Activated CD4-positive, alpha-beta T cell treated with anti-CD3 and anti-CD28 coated beads, Interleukin-2, amount 50 U/mL, for 48 hours (primary cell): ENCODE measurements around the gene EPHA1.

ENCODE experiments used
- DNase-seq, 2 experiments: peaks; one replicate each; pipeline ENCODE4 v3.0.0-alpha.2; 2020

The EPHA1 gene

DNA sequence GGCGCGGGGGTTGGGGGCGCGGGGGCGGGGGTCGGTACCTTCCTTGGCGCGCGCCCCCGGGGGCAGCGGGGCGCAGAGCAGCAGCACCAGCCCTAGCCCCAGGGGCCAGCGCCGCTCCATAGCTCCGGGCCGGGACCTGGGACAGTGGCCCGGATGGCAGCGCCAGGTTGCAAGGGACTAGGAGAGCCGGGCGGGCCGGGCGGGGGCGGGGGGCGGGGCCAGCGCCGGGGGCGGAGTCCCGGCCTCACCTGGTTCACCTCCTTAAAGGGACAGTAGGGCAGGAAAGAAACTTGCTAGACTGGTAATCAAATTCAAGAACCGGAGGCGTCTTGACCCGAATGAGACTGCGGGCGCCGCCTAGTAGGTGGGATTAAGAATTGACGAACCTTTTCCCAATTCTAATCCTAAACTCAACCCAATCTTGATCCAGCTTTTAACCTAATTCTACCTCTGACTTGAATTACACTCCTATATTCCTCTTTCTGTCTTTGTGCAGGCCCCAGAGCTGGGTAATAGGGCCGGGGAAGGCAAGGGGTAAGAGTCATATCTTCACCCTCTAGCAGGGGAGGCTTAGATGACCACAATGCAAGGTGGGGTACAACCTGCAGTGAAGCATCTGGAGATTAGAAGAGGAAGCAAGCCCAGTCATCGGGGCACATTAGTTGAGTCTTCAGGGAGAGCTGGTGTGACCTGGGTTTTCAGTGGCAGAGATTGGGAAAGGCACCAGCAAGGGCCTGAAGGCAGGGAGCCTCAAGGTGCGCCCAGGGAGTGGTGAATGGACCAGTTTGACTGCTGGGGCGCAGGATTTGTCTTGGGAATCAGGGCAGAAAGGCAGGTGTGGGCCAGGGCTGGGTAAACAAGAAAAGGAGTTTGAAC is at the start of gene EPHA1:
EPHA1 (minus strand) TSS at position 171 of the 876 bp plus-strand sequence; CDS start at position 120, 51 bp downstream.
- peak; percentile 41 to 56 for DNase-seq

DNA sequence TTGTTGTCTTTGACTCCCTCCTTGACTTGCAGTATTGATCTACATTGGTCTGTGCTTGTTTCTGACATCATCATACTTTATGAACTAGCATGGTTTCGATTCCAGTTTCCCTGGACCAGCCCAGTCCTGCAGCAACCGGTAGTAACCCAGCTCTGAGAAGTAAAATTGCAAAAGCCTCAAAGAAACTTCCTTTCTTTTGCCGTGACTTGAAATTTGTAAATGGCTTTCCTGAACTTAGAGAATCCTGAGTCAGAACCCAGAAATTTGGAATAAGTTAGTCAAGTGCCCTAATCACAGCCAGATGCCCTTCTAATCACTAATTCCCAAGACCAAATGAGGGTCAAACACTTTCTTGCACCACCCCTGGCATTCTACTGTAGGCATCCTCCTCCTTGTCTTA is 49.6 kb upstream of the EPHA1 start:
- no peak for DNase-seq

DNA sequence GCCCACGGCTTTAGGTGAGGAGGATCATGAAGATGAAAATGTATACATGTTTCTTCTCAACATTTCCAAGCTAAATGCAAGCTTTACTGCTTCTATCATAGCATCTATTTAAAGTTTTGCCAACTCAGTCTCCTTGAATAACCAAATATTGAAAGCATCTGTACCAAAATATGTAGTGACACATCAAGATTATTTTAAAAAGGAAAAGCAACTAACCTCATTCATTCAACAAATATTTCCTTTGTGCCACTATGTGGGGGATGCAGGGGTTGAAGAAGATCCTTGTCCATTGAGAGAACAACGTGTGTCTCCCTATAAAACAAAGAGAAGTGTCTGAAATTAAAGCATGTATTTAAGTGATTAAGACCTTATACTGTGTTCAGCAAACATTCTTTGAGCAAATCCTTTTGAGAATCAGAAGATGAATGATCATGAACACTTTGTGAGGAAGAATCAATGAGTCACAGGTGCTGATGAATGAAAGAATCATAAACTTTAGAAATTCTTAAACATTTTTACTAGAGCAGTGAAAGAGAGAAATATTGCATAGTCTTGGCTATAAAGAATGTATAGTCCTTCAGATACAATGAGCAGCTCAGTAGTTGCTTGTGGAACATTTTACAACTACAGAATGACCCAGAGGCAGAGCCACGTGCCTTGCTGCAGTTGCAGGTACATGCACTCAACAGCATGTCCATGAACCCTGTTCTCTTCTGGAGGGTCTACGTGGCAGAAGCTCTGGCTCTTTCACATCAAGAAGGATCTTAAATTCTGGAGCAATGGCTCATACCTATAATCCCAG is 48.5 kb upstream of the EPHA1 start:
- DNase-seq, result no peak

DNA sequence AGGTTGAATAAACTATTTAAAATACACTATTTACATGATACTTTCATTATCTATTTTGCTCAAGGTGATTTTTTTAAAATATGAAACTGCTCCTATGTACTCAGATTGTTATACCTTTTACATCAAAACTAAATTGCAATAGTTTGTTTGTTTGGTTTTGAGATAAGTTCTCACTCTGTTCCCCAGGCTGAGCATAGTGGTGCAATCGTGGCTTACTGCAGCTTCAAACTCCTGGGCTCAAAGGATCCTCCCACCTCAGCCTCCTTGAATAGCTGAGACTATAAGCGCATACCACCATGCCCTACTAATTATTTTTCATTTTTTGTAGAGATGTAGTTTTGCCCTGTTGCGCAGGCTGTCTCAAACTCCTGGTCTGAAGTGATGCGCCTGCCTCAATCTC is 47.3 kb upstream of the EPHA1 start:
- DNase-seq, result no peak

DNA sequence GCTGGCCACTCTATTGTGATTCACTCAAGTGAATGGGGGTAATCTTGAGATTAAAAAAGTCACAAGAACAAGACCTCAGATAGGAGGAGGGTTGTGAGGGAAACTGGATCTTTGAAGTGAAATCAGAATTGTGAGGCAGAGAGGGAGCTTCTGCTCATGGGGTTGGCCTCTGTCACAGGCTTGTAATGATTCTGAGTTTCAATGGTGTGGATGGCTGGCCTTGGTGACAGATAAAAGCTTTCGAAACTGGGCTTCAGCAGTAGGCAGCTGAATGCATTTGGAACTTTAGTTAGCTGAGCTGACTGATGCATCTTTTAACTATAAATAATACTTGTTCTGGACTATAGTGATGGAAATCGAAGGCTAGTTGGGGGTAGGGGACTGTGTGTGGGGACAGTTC is 46.8 kb upstream of the EPHA1 start:
- no peak for DNase-seq

DNA sequence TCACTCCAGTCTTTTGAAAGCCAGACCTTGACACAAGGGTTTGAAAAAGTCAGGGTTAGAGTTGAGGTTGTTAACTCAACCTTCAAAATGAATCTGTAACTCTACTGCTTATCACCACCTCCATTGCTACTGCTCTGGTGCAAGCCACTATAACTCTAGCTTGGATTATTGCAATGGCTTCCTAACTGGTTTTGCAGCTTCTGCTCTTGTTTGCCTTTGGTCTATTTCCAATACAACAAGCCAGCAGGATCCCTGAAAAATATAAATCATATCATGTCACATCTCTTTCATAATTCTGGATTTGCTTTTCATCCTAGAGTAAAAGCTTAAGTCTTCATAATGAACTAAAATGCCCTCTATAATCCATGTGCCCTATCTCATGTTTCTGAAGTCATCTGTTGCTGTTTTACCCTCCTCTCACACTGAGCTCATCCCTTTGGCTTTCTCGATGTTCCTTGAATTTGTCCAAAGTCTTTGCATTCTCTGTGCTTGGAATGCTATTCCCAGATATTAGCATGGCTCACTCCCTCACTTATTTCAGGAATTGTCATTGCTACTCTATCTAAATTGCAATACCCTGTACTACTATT is 45.5 kb upstream of the EPHA1 start:
- DNase-seq, result no peak

DNA sequence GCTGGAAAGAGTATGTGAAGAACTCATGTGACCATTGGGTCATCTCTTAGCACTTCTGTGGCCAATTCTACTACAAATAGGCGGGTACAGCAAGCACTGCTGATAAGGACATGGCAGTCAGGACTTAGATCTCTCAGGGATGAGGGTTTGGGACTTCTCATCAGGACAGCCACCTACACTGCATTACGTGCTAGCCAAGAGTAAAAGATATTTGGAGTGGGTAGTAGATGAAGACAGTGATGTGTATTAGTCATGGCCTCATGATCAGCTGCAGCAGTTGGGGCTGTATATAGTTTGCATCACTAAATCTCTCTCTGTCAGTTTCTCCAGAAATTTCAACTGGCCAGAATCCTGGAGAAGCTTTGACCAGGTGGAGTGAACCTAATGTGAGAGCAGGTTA is 43.8 kb upstream of the EPHA1 start:
- no peak for DNase-seq

DNA sequence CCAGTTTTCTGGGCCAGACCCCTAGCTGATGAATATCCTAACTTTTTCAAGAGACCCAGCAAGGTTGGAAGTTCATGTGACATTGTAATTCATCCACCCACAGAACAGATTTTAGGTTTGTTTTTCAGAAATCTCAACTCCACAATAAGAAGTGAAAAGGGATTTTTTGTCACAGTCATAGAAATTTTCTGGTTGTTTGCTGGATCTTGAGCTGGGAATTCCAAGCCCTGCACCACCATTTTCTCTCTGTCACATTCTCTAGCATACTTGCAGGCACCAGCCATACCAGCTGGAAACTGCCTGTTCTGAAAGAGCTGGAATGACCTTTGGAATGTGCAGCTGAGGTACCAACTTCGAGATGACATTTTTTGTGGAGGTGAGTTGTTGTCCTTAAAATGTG is 43.1 kb upstream of the EPHA1 start:
- no peak for DNase-seq

DNA sequence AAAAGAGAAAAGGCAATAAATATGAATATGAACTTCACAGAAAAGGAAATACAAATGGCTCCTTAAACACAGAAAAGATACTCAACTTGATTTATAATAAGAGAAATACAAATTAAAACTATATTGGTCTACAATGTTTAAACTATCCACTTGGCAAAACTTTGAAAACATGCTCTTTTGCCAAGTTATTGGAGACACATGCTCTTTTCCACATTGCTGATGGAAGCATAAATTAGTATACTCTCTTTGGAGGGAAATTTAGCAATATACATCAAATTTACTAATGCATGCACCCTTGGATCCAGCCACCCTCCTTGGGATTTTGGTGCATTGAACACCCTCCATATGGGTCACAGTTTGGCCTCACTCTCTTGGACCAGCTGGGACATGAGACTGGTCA is 42.5 kb upstream of the EPHA1 start:
- DNase-seq, result no peak

DNA sequence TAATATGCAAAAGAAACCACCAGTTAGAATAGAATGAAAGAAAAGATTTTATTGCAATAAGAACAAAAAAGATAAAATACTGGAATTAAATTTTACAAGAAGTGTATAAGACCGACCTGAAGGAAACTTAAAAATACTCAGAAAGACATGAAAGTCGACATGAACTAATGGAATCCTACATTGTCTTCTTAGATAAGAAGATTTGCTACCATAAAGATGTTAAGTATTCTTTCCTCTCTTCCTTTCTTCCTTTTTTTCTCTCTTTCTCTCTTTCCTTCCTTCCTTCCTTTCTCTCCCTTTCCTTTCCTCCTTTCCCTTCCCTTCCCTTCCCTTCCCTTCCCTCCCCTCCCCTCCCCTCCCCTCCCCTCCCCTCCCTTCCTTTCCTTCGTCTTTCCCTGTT is 41.1 kb upstream of the EPHA1 start:
- no peak for DNase-seq

DNA sequence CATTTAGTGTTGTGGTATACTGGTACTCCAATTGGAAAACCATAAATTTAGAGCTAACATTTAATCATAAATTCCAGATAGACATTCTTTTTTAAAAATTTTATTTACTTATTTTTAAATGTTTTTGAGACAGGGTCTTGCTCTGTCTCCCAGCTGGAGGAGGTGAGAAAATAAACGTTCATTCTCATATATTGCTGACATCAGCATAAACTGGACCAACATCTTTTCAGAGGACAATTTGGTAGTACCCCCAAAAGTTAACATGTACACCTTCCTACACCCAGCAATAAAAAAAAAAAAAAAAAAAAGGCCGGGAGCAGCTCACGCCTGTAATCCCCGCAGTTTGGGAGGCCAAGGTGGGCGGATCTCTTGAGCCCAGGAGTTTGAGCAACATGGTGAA is 39.8 kb upstream of the EPHA1 start:
- DNase-seq, result no peak

DNA sequence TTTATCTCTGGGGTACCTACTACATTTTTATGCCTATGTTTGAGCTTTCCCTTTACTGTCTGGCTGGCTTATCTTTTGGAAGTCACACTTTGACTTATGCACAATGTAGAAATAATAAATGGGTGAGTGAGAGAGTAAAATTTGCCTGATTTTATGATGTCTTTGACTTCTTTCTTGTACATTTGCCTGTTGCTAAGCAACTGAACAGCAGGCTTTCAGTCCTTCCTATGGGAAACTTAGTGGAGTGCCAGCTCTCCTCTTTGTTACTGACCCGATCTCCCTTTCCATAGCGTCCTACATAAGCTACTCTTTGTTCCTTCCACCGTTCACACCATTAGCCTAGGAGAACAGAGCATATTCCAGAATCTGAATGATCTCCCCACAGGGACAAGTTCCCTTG is 38.8 kb upstream of the EPHA1 start:
- no peak for DNase-seq

DNA sequence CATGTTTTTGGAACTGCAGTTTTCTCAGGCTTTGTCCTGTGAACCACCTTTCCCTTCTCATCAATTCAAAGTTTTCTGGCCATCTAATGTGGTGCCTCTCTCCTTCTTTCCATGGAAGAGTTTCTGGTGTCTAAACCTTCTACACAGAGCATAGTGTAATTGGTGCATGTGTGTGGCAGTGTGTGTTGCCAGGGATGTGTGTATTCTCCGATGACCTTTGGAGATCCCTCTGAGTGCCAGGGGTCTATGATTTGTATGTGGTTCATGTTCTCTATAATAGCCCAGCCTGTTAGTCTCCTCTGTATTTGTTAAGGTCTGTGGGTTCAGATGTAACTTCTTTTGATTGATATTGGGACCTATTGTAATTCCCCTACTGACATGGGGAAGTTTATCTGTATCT is 36.1 kb upstream of the EPHA1 start:
- no peak for DNase-seq

DNA sequence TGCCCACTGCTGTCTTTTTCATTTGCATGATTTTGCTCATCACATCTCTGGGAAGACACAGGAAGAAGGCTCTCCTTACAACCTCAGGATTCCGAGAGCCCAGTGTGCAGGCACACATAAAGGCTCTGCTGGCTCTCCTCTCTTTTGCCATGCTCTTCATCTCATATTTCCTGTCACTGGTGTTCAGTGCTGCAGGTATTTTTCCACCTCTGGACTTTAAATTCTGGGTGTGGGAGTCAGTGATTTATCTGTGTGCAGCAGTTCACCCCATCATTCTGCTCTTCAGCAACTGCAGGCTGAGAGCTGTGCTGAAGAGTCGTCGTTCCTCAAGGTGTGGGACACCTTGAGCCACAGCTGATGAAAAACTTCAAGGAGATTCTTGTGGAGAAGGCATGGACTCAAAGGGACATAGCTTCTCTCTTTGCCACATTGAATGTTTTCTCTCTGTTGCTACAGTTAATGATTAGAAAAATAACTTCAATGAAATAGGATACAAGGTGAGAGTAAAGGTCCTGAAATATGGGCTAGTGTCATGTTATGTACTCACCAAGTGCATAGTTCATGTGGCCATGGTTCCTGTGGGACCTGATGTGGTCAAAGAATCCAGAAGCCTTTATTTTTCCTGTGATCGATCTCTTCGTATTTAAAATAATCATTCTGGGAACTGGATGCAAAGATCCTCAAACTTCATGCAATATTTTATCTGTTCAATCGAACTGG is 35.6 kb upstream of the EPHA1 start:
- no peak for DNase-seq

DNA sequence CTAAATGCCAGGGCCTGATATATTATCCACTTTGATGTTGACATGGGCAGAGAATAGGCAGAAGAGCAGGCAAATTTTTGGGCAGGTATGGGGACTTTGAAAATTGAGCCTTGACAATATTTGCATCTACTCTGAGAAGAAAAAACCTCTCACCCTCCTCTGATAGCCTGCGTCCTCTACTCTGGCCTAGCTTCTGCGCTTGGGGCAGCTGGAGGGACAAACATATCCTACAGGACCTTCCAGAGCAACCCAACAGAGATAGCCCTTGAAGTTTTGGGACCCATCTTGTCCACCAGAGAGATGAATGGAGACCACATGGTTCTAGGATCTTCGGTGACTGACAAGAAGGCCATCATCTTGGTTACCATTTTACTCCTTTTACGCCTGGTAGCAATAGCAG is 34.5 kb upstream of the EPHA1 start, which contains the start of gene TAS2R60:
TAS2R60 (plus strand) TSS at position 301 of the 400 bp plus-strand sequence; CDS start at position 301, 0 bp downstream.
- DNase-seq, result no peak

DNA sequence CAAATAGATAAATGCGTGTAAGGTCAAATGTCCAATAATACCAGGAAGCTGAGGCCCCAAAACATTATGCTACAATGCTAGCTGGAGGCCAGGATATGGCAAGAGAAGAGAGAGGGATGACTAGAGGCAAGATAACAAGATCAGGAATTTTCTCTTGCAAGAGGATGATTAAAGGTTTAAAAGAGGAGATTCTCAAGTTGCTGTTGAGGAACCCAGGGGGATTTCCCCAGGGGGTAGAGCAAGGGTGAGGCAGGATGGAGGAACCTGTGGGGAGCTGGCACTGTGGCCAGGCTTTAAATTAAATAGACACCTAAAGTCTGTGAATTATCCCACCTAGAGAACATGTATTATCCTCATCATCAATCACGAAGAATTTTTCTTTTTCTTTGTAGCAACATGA is 31.2 kb upstream of the EPHA1 start:
- DNase-seq, result no peak

DNA sequence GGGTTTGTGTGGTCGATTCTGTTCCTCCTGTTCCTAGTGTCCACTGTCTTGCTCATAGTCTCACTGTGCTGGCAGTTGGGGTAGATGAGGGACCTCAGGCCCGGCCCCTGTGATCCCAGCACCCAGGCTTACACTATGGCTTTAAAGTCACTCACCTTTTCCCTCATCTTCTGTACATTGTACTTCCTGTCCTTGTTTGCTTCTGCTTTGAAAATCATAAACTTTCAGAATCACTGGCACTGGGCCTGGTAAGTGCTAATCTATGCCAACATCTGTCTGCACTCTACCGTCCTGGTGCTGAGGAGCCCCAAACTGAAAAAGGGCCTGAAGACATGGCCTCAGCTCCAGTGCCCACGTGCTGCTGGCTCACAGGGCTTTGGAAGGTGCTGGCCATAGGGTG is 28.9 kb upstream of the EPHA1 start:
- no peak for DNase-seq

DNA sequence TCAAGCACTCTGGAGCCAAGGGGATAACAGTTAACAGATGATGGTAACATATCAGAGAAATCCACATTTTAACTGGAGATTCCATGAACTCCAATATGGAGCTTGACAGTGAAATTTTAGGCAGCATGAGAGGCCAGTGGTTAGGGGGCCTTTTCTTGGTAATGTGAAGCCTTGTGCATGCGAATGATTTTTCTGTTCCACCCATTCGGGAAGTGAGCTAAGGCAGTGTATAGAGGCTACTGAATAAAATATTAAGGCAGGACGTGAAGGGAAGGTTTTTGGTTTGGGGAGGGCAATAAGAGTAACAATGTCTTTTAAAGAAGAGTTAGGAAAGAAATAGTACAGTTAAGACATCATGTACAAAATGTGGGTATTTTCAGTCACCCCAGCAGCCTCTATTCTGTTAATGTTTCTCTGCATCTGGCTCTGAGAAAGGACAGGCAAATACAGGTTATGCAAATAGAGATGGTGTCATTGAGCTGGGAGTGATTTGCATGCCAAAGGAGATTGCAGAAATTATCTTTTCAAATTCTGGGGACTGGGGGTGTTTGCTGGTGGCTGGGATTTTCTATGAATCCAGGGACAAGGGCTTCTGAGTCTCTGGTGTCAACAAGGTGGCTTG is 27.8 kb upstream of the EPHA1 start:
- DNase-seq, result no peak

DNA sequence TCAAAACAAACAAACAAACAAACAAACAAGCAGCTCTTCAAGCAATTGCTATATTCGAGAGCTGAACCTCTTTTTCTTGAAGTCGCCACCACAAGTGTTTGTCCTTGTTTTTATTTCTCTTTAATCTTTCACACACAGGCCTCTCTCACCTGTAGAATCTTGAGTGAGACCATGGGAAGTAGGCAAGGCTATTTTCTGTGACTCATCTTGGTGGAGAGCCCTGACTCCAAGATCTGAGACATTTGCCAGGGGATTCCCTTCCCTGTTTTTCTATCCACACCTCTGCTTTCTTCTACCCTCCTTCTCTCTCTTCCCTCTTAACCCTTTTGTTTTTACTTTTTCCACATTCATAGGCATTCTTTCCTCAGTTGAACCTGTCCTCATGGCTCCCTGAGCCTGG is 26.6 kb upstream of the EPHA1 start:
- DNase-seq, result no peak

DNA sequence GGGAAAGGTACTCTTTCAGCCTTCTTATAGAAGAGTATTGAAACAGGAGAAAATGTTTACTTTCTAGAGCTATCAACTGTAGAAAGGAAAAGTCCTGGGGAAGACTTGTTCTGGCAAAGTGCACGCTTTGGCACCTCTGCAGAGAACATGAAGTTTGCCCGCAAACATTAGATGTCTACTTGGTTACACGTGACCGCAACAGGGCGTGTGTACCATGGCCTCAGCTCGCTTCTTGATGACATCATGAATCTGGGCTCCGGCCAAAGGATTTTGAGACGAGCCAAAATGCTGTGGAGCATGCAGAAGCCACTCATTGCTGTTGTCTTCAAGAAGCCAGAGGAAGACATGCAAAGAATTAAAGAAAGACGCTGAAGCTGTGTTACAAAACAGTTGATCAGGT is 26.0 kb upstream of the EPHA1 start:
- no peak for DNase-seq

DNA sequence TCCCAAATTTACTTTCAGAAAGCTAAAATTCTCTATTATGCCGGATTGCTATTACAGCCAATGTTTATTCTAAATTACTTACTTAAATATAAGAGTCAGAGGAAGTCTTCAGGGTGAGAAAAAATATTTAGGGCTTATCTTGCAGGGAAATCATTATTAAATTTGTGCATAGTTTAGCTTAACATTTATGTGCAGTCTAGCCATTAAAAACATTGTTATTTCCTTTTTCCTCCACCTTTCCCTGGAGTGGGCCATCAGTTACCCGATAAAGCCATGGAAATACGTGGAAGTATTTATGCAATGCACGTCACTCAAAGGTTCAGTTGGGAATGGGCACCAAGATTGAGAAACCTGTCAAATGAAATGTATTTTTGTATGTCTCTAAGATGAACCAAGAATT is 25.1 kb upstream of the EPHA1 start:
- DNase-seq, result no peak

DNA sequence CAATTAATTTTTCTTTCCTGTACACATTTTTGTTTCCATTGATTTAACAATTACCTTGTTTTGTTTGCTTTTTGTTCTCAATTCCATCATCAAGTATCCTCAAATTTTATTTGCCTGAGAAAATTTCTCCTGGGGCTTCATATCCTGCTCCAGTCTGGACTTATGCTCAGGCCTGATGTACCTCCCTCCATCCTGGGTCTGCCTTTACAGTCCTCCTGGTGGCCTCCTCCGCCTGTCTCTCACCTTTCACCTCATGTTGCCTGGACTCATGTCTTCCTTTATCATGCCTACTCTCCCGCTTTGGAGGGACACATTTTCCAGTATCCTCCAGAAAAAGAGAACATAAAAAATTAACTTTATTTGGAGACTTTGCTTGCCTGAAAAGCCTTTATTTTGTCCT is 22.5 kb upstream of the EPHA1 start:
- DNase-seq, result no peak
